ENCODE results near the gene SYT1. TPM values are rescaled to one million over a fixed set of nuclear protein-coding genes. Genes with fewer than 3 reads are reported as not detected.

The SYT1 gene
- total RNA-seq, 1 donor from 2014 or later = 0.30 TPM

DNA sequence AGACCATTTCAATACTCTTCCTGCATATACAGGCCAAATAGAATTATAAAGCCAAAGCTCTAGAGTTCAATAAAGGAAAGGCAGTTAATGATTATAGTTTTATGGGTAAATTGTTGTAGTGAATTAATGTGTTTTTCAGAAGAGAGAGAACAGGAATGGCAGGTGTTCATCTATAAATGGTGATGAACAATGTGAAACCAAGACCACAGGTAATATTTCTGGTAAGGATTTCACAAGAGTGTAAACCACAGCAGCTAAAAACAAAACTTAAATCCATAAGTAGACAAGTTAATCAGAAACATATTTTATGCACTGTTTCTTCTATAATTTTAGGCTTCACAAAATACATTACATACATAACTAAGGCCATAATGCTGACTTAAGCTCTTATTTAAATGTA, 204.4 kb downstream of the SYT1 start:
- Histone ChIP-seq H3K4me3 (no peak overlapping the region), H3K27ac (replicated peaks) (no peak overlapping the region), H3K9me3 (replicated peaks) (no peaks in the 10 kb centered on the region), H3K4me1 (no peaks in the 10 kb centered on the region), H3K27me3 (ENCODE audit: low read depth) (no peaks in the 10 kb centered on the region), H3K36me3 (no peaks in the 10 kb centered on the region)
- TF ChIP-seq, protein P1, sequence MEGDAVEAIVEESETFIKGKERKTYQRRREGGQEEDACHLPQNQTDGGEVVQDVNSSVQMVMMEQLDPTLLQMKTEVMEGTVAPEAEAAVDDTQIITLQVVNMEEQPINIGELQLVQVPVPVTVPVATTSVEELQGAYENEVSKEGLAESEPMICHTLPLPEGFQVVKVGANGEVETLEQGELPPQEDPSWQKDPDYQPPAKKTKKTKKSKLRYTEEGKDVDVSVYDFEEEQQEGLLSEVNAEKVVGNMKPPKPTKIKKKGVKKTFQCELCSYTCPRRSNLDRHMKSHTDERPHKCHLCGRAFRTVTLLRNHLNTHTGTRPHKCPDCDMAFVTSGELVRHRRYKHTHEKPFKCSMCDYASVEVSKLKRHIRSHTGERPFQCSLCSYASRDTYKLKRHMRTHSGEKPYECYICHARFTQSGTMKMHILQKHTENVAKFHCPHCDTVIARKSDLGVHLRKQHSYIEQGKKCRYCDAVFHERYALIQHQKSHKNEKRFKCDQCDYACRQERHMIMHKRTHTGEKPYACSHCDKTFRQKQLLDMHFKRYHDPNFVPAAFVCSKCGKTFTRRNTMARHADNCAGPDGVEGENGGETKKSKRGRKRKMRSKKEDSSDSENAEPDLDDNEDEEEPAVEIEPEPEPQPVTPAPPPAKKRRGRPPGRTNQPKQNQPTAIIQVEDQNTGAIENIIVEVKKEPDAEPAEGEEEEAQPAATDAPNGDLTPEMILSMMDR (IDR thresholded peaks at IDR 0.05; ENCODE audit: borderline replicate concordance) = no peak
- no peak for DNase-seq
- intact Hi-C loops (cut with micrococcal nuclease) = no loop called here

GRCh38 chr12:79071498-79071897, 206.9 kb downstream of the SYT1 start:
- Histone ChIP-seq H3K4me3 (no peak overlapping the region), H3K27me3 (ENCODE audit: low read depth) (no peaks in the 10 kb centered on the region), H3K4me1 (no peaks in the 10 kb centered on the region), H3K27ac (replicated peaks) (no peak overlapping the region), H3K36me3 (no peaks in the 10 kb centered on the region), H3K9me3 (replicated peaks) (no peaks in the 10 kb centered on the region)
- TF ChIP-seq, protein P1 (IDR thresholded peaks at IDR 0.05; ENCODE audit: borderline replicate concordance) = no peak
- no peak for DNase-seq
- intact Hi-C loops (cut with micrococcal nuclease) = no loop called here

GRCh38 chr12:79073506-79073905, 208.9 kb downstream of the SYT1 start:
- DNase-seq = no peak
- intact Hi-C loops (cut with micrococcal nuclease) = no loop called here
- TF ChIP-seq, protein P1 (IDR thresholded peaks at IDR 0.05; ENCODE audit: borderline replicate concordance) = no peak
- Histone ChIP-seq H3K9me3 (replicated peaks) (no peaks in the 10 kb centered on the region), H3K27me3 (ENCODE audit: low read depth) (no peaks in the 10 kb centered on the region), H3K27ac (replicated peaks) (no peak overlapping the region), H3K4me3 (no peak overlapping the region), H3K4me1 (no peaks in the 10 kb centered on the region), H3K36me3 (no peaks in the 10 kb centered on the region)

GRCh38 chr12:79082595-79082994, 218.0 kb downstream of the SYT1 start:
- intact Hi-C loops (cut with micrococcal nuclease) = no loop called here
- DNase-seq = no peak
- no peaks in the 10 kb centered on the region for H3K4me1 ChIP-seq
- H3K27me3 ChIP-seq (ENCODE audit: low read depth) = no peaks in the 10 kb centered on the region
- H3K27ac ChIP-seq (replicated peaks) = no peak overlapping the region
- no peaks in the 10 kb centered on the region for H3K9me3 ChIP-seq (replicated peaks)
- no peaks in the 10 kb centered on the region for H3K36me3 ChIP-seq
- no peak overlapping the region for H3K4me3 ChIP-seq
- TF ChIP-seq, protein P1 (IDR thresholded peaks at IDR 0.05; ENCODE audit: borderline replicate concordance) = no peak

DNA sequence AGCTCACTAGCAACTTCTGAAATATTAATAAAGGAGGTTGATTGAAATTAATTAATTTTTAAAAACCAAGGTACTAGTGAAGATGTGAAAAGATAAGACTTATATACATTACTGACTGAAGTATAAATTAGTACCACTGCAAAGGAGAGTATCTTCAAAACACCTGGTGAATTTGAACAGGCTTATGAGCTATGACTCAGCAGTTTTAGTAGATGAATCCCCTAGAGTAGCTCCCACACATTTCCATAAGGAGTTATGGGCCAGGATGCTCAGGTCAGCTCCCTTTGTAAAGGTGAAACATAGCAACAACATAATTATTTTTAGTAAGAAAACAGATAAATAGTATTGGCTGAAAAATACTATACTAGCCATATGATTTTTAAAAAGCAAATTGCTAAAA, 218.6 kb downstream of the SYT1 start:
- intact Hi-C loops (cut with micrococcal nuclease) = no loop called here
- H3K4me3 ChIP-seq = no peak overlapping the region
- TF ChIP-seq, protein P1 (IDR thresholded peaks at IDR 0.05; ENCODE audit: borderline replicate concordance) = no peak
- H3K27me3 ChIP-seq (ENCODE audit: low read depth) = no peaks in the 10 kb centered on the region
- no peaks in the 10 kb centered on the region for H3K9me3 ChIP-seq (replicated peaks)
- DNase-seq = no peak
- no peak overlapping the region for H3K27ac ChIP-seq (replicated peaks)
- H3K4me1 ChIP-seq = no peaks in the 10 kb centered on the region
- no peaks in the 10 kb centered on the region for H3K36me3 ChIP-seq

Measured in left ventricle myocardium inferior (tissue), 1 donor.